Measurements from ENCODE around the gene CITED2. TPM values are rescaled to one million over a fixed set of nuclear protein-coding genes. Genes with fewer than 3 reads are reported as not detected.

CITED2 gene
- total and polyA plus RNA-seq, 2 of the 8 experiments (the other 6 are each of a cell fraction or from before 2014, with no cell fraction given) = 89.1 to 115 TPM

DNA sequence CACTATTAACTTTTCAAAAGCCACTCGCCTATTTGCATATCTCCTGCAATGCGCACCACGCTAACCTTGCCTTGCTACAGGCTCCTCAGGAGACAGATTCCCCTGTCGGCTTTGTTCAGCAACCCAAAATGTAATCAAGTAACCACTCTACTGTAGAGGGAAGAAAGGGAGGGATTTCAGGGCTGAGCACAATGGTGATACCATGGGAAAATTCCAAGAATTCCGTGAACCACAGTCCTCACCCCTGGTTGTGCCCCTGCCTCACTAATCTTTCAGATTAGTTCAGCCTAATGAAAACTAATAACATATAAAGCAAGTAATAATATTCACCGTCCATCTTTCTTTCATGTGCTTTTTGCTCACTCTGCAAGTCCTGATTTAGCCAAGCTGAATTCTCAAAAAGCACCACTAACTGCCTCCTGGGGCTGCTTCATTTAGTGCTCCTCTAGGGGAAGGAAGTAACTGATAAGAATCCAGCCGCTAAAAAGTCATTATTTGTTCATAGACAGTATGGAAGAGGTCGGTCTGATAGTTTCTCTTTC, 6.6 kb downstream of the CITED2 start (continued):
- TF ChIP-seq RAD21 (IDR thresholded peaks at IDR 0.05 in 1 of 2, conservative IDR thresholded peaks at IDR 0.05 in 1 of 2; ENCODE audit: low read depth in 2 of 2, low read length in 2 of 2) = no peak; a peak in 2 of 4 replicates
- peak in 1 of 2 experiments; percentile 46; a peak in 1 of 3 replicates for TF ChIP-seq EP300 (IDR thresholded peaks at IDR 0.05; ENCODE audit: borderline replicate concordance in 1 of 2, low read depth in 2 of 2, low read length in 2 of 2)
- TF ChIP-seq RFX5 (IDR thresholded peaks at IDR 0.05; ENCODE audit: borderline replicate concordance, low read depth, low read length) = no peak
- TF ChIP-seq NANOG (IDR thresholded peaks at IDR 0.05; ENCODE audit: insufficient read depth, low read depth, low read length, poor library complexity, severe bottlenecking) = peak; percentile 27
- TF ChIP-seq TEAD4 (IDR thresholded peaks at IDR 0.05; ENCODE audit: low read depth, low read length) = peak; percentile 99
- peak in 1 of 2 experiments; percentile 42 for TF ChIP-seq BCL11A (IDR thresholded peaks at IDR 0.05; ENCODE audit: low read depth in 2 of 2, low read length in 2 of 2)
- TF ChIP-seq CBX5 (IDR thresholded peaks at IDR 0.05; ENCODE audit: low read depth, low read length) = no peak
- TF ChIP-seq, protein P1, sequence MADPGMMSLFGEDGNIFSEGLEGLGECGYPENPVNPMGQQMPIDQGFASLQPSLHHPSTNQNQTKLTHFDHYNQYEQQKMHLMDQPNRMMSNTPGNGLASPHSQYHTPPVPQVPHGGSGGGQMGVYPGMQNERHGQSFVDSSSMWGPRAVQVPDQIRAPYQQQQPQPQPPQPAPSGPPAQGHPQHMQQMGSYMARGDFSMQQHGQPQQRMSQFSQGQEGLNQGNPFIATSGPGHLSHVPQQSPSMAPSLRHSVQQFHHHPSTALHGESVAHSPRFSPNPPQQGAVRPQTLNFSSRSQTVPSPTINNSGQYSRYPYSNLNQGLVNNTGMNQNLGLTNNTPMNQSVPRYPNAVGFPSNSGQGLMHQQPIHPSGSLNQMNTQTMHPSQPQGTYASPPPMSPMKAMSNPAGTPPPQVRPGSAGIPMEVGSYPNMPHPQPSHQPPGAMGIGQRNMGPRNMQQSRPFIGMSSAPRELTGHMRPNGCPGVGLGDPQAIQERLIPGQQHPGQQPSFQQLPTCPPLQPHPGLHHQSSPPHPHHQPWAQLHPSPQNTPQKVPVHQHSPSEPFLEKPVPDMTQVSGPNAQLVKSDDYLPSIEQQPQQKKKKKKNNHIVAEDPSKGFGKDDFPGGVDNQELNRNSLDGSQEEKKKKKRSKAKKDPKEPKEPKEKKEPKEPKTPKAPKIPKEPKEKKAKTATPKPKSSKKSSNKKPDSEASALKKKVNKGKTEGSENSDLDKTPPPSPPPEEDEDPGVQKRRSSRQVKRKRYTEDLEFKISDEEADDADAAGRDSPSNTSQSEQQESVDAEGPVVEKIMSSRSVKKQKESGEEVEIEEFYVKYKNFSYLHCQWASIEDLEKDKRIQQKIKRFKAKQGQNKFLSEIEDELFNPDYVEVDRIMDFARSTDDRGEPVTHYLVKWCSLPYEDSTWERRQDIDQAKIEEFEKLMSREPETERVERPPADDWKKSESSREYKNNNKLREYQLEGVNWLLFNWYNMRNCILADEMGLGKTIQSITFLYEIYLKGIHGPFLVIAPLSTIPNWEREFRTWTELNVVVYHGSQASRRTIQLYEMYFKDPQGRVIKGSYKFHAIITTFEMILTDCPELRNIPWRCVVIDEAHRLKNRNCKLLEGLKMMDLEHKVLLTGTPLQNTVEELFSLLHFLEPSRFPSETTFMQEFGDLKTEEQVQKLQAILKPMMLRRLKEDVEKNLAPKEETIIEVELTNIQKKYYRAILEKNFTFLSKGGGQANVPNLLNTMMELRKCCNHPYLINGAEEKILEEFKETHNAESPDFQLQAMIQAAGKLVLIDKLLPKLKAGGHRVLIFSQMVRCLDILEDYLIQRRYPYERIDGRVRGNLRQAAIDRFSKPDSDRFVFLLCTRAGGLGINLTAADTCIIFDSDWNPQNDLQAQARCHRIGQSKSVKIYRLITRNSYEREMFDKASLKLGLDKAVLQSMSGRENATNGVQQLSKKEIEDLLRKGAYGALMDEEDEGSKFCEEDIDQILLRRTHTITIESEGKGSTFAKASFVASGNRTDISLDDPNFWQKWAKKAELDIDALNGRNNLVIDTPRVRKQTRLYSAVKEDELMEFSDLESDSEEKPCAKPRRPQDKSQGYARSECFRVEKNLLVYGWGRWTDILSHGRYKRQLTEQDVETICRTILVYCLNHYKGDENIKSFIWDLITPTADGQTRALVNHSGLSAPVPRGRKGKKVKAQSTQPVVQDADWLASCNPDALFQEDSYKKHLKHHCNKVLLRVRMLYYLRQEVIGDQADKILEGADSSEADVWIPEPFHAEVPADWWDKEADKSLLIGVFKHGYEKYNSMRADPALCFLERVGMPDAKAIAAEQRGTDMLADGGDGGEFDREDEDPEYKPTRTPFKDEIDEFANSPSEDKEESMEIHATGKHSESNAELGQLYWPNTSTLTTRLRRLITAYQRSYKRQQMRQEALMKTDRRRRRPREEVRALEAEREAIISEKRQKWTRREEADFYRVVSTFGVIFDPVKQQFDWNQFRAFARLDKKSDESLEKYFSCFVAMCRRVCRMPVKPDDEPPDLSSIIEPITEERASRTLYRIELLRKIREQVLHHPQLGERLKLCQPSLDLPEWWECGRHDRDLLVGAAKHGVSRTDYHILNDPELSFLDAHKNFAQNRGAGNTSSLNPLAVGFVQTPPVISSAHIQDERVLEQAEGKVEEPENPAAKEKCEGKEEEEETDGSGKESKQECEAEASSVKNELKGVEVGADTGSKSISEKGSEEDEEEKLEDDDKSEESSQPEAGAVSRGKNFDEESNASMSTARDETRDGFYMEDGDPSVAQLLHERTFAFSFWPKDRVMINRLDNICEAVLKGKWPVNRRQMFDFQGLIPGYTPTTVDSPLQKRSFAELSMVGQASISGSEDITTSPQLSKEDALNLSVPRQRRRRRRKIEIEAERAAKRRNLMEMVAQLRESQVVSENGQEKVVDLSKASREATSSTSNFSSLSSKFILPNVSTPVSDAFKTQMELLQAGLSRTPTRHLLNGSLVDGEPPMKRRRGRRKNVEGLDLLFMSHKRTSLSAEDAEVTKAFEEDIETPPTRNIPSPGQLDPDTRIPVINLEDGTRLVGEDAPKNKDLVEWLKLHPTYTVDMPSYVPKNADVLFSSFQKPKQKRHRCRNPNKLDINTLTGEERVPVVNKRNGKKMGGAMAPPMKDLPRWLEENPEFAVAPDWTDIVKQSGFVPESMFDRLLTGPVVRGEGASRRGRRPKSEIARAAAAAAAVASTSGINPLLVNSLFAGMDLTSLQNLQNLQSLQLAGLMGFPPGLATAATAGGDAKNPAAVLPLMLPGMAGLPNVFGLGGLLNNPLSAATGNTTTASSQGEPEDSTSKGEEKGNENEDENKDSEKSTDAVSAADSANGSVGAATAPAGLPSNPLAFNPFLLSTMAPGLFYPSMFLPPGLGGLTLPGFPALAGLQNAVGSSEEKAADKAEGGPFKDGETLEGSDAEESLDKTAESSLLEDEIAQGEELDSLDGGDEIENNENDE (IDR thresholded peaks at IDR 0.05; ENCODE audit: insufficient replicate concordance, low read length) = no peak
- no peak for TF ChIP-seq GABPA (IDR thresholded peaks at IDR 0.05; ENCODE audit: borderline replicate concordance, insufficient read depth, low read length)
- TF ChIP-seq SUZ12 (IDR thresholded peaks at IDR 0.05; ENCODE audit: low read length) = no peak
